K562 (cell line): Measurements from ENCODE around the gene CCDC7. TPM values are rescaled to one million over a fixed set of nuclear protein-coding genes. Genes with fewer than 3 reads are reported as not detected.
A peak's percentile ranks its signal among the peaks of the same experiment; 100 is the strongest.
"Not testable (repeated sequence)": the region's sequence is repeated elsewhere in the genome, so short reads cannot be mapped to it uniquely, and the experiment has no call there.

Experiments used
- ATAC-seq: fragments of 200-7000 bp; cut with Tn5 transposase; 3 replicates; pipeline ENCODE4 v1.9.1; 2020; ENCODE audit warnings: moderate library complexity
- BruUV-seq: library from RNA; stranded (reverse); fragments of 400-500 nt; replicated peaks from 2 replicates; lab custom pipeline; 2021; lab: Mats Ljungman, UMichigan
- CTCF ChIA-PET: fragments of 300-600 bp; formaldehyde crosslinking; extraction: SDS; loops from one replicate; lab custom pipeline; 2021; ENCODE audit warnings: low intra/inter-chr PET ratio; lab: Yijun Ruan, JAX
- POLR2A ChIA-PET: fragments of 300-600, 350-650 bp; sonication (Branson Sonifier 250); formaldehyde crosslinking; extraction: SDS; loops from one replicate; lab custom pipeline; 2021; ENCODE audit warnings: antibody characterized with exemption, inconsistent platforms; lab: Yijun Ruan, JAX
- DNase-seq, 4 experiments: peaks; one replicate each; pipeline versions ENCODE4 v3.0.0 to v3.0.0-alpha.2; 2011 to 2018; ENCODE audit warnings: low spot score in 3 of 4, mixed read lengths in 3 of 4; ENCODE audit errors: extremely low read depth in 1 of 4
- FAIRE-seq: peaks from 2 replicates; lab custom pipeline; 2011; peaks lifted over from hg19 to GRCh38; lab: Jason Lieb, UNC
- H2AFZ ChIP-seq: 2 replicates; pipeline ENCODE4 v1.6.0; 2011; ENCODE audit warnings: low read depth, low read length, control low read depth, inconsistent platforms
- H3K27ac ChIP-seq: fragments of 200-600 bp; 3 replicates; pipeline ENCODE4 v1.8.0; 2011; ENCODE audit warnings: low read depth, mild to moderate bottlenecking, control low read depth, inconsistent platforms, low read length, moderate library complexity, mixed read lengths; ENCODE audit errors: extremely low read depth
- H3K27me3 ChIP-seq, 2 experiments: fragments of 300-600 bp in 1 of 2; 2 replicates in 1 of 2; 3 replicates in 1 of 2; pipeline versions ENCODE4 v1.6.0 to v1.8.0; 2011; ENCODE audit warnings: inconsistent platforms in 2 of 2, low read length in 2 of 2, mild to moderate bottlenecking in 1 of 2, mixed read lengths in 1 of 2, moderate library complexity in 1 of 2; ENCODE audit not compliant: control insufficient read depth in 2 of 2, insufficient read depth in 2 of 2
- H3K36me3 ChIP-seq: fragments of 300-600 bp; 3 replicates; pipeline ENCODE4 v1.8.0; 2011; ENCODE audit warnings: mild to moderate bottlenecking, low read length, inconsistent platforms; ENCODE audit not compliant: control insufficient read depth, insufficient read depth
- H3K4me1 ChIP-seq, 2 experiments: fragments of 200-600 bp in 1 of 2; replicated peaks in 1 of 2; 2 replicates in 1 of 2; 3 replicates in 1 of 2; pipeline versions ENCODE4 v1.5.1 to v1.8.0; 2011; ENCODE audit warnings: inconsistent platforms in 2 of 2, low read length in 2 of 2, mild to moderate bottlenecking in 1 of 2, mixed read lengths in 1 of 2, moderate library complexity in 1 of 2; ENCODE audit not compliant: control insufficient read depth in 2 of 2, insufficient read depth in 2 of 2
- H3K4me2 ChIP-seq: 2 replicates; pipeline ENCODE4 v1.6.1; 2011; ENCODE audit warnings: low read length, control low read depth, inconsistent platforms, mixed read lengths; ENCODE audit not compliant: insufficient read depth
- H3K4me3 ChIP-seq: fragments of 200-600 bp; sonication (generic), shearing (Covaris generic); 2 replicates; pipeline ENCODE4 v1.5.1; 2016; ENCODE audit warnings: control low read depth, inconsistent platforms
- H3K79me2 ChIP-seq: fragments of 200-600 bp; 3 replicates; pipeline ENCODE4 v1.8.0; 2011; ENCODE audit warnings: low read length, inconsistent platforms; ENCODE audit not compliant: control insufficient read depth, insufficient read depth
- H3K9ac ChIP-seq, 2 experiments: 2 replicates each; pipeline versions ENCODE4 v1.6.0 to v1.6.1; 2011; ENCODE audit warnings: low read depth in 2 of 2, low read length in 2 of 2, control low read depth in 1 of 2, inconsistent platforms in 1 of 2, mild to moderate bottlenecking in 1 of 2, mixed read lengths in 1 of 2; ENCODE audit not compliant: insufficient read depth in 1 of 2
- H3K9me1 ChIP-seq: one replicate; pipeline ENCODE4 v1.6.0; 2011; ENCODE audit warnings: inconsistent platforms, mild to moderate bottlenecking, low read length, moderate library complexity; ENCODE audit not compliant: control insufficient read depth, insufficient read depth
- H3K9me3 ChIP-seq: replicated peaks from 2 replicates; pipeline ENCODE4 v1.5.1; 2011; ENCODE audit warnings: low read depth, low read length, inconsistent platforms; ENCODE audit not compliant: control insufficient read depth, insufficient read depth
- H4K20me1 ChIP-seq: replicated peaks from 2 replicates; pipeline ENCODE4 v1.6.1; 2011; ENCODE audit warnings: low read length, inconsistent platforms, mixed read lengths; ENCODE audit not compliant: control insufficient read depth, insufficient read depth
- ZNF146 ChIP-seq: IDR thresholded peaks from one replicate; pipeline ENCODE4 v1.6.1; 2018; ENCODE audit warnings: missing compliant biosample characterization; ENCODE audit not compliant: unreplicated experiment
- WGBS: fragments of 100-300 bp; shearing (Covaris generic); methylation state at CpG from one replicate; pipeline ENCODE4 v1.1.6; 2016; ENCODE audit warnings: low coverage, mixed read lengths; ENCODE audit not compliant: insufficient coverage; ENCODE audit errors: missing lambda C conversion rate; 5-methylcytosine and 5-hydroxymethylcytosine counted together
- in situ Hi-C: fragments of 300-500 bp; cut with MboI; formaldehyde crosslinking; loops from 4 replicates; pipeline ENCODE4 v1.15.0; 2018; ENCODE audit warnings: inconsistent platforms, mixed read lengths
- intact Hi-C: fragments of 100-400 bp; cut with micrococcal nuclease; formaldehyde crosslinking; loops from 2 replicates; pipeline ENCODE4 v1.14.2; 2022
- polyA plus RNA-seq, 8 experiments: library from polyadenylated mRNA; depleted of rRNA in 4 of 8; stranded (reverse) in 5 of 8; unstranded in 3 of 8; fragments of >200 nt; fragmentation: Nextera tagmentation in 2 of 8; fragmentation: Illumina TruSeq in 1 of 8; extraction: Ambion mirVana in 2 of 8; extraction: Trizol in 1 of 8; gene quantifications; 2 replicates each; pipeline versions ENCODE4 v1.2.1 to v1.2.3, GENCODE V29; 2011 to 2014; ENCODE audit warnings: inconsistent platforms in 1 of 8, missing spikeins in 1 of 8
- total RNA-seq, 7 experiments: library from RNA; depleted of rRNA in 6 of 7; stranded (reverse); fragments of >200 nt in 6 of 7; fragmentation: Illumina TruSeq in 2 of 7; extraction: Trizol in 2 of 7; gene quantifications; 2 replicates each; pipeline versions ENCODE4 v1.2.1 to v1.2.3, GENCODE V29; 2011 to 2021; ENCODE audit warnings: low replicate concordance in 1 of 7

The CCDC7 gene
- total and polyA plus RNA-seq, 9 of the 15 experiments (the other 6 are each of a cell fraction or from before 2014, with no cell fraction given), result 1.5 to 6.6 (median 2.7) TPM

GRCh38 chr10:32494562-32494961 lies 48.6 kb downstream of the CCDC7 start:
- H3K9ac ChIP-seq, CTCF ChIA-PET, H4K20me1 ChIP-seq, FAIRE-seq: not testable (repeated sequence)
- TF ChIP-seq ZNF146, result peak; percentile 69
- TF ChIP-seq, all 486 proteins: peak for 1; not testable (repeated sequence) for 485
- BruUV-seq, POLR2A ChIA-PET, H3K79me2 ChIP-seq, H3K4me3 ChIP-seq, intact Hi-C loops, in situ Hi-C loops, H3K4me2 ChIP-seq, H3K9me3 ChIP-seq, ATAC-seq, H3K36me3 ChIP-seq, H3K27ac ChIP-seq, H2AFZ ChIP-seq, DNase-seq, H3K27me3 ChIP-seq, H3K9me1 ChIP-seq, H3K4me1 ChIP-seq: not testable (repeated sequence)
- WGBS, result 83% methylated on average over 1 of the region's 2 CpGs

GRCh38 chr10:32500136-32500535 lies 54.2 kb downstream of the CCDC7 start:
- H2AFZ ChIP-seq, POLR2A ChIA-PET, CTCF ChIA-PET, BruUV-seq, ATAC-seq, H3K4me1 ChIP-seq, H3K9me1 ChIP-seq, H3K9ac ChIP-seq, in situ Hi-C loops, H3K27me3 ChIP-seq, H3K79me2 ChIP-seq, H3K4me3 ChIP-seq, H3K36me3 ChIP-seq, FAIRE-seq, DNase-seq, H3K27ac ChIP-seq, H4K20me1 ChIP-seq, H3K4me2 ChIP-seq, H3K9me3 ChIP-seq: not testable (repeated sequence)
- intact Hi-C loops, result loop anchor here (5.0 kb wide), 1 partner anchor 53 kb away; the partner anchor contains the start of gene CCDC7
- WGBS, result 95% methylated on average over 15 of the region's 31 CpGs
